HEK293 (cell line): ENCODE results near the gene BTD.

Experiments used
- EGR2 ChIP-seq: fragments of 450-650 bp; formaldehyde crosslinking; IDR thresholded peaks from 2 replicates; pipeline ENCODE4 v1.5.1; 2016; ENCODE audit warnings: low read depth, missing biosample characterization, missing genetic modification characterization
- ZNF571 ChIP-seq: fragments of 450-650 bp; formaldehyde crosslinking; IDR thresholded peaks from 2 replicates; pipeline ENCODE4 v1.5.0; 2017; ENCODE audit warnings: missing biosample characterization, missing genetic modification characterization
- TF ChIP-seq, protein P1 (sequence below): fragments of 450-650 bp; formaldehyde crosslinking; IDR thresholded peaks from 2 replicates; pipeline ENCODE4 v1.5.1; 2016; ENCODE audit warnings: missing biosample characterization, missing genetic modification characterization

DNA sequence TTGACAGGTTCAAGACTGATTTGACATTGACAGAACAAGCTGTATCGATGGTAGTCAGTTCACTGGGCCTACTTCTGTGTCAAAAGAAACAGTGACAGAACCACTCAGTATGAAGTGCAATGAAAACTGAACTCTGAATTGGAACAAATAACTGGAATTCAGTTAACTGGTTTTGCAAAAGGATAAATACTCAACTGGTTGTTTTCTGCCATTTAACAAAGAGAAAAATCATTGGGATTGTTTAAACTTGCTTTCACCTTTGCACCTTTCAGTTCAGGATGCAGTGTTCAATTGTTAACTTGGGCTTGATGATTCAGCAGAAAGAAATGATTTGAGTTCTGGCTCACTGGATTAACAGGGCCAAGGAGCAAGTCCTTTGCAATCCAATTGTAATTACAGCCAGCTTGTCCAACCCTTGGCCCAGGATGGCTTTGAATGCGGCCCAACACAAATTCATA lies 4.9 kb downstream of the BTD start:
- TF ChIP-seq ZNF571: no peak
- no peak for TF ChIP-seq EGR2
- TF ChIP-seq, protein P1, sequence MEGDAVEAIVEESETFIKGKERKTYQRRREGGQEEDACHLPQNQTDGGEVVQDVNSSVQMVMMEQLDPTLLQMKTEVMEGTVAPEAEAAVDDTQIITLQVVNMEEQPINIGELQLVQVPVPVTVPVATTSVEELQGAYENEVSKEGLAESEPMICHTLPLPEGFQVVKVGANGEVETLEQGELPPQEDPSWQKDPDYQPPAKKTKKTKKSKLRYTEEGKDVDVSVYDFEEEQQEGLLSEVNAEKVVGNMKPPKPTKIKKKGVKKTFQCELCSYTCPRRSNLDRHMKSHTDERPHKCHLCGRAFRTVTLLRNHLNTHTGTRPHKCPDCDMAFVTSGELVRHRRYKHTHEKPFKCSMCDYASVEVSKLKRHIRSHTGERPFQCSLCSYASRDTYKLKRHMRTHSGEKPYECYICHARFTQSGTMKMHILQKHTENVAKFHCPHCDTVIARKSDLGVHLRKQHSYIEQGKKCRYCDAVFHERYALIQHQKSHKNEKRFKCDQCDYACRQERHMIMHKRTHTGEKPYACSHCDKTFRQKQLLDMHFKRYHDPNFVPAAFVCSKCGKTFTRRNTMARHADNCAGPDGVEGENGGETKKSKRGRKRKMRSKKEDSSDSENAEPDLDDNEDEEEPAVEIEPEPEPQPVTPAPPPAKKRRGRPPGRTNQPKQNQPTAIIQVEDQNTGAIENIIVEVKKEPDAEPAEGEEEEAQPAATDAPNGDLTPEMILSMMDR (tag by site-specific recombination): no peak
